Astrocyte (in vitro differentiated cells and primary cell): ENCODE measurements around the gene UBE2QL1.

Experiments used
- EZH2 ChIP-seq: IDR thresholded peaks from 2 replicates; pipeline ENCODE4 v1.6.1; 2012; ENCODE audit warnings: mild to moderate bottlenecking, low read length, inconsistent platforms; ENCODE audit not compliant: insufficient read depth
- TF ChIP-seq, protein P1 (sequence below): IDR thresholded peaks from 2 replicates; pipeline ENCODE4 v1.5.1; 2011; ENCODE audit warnings: low read depth, mild to moderate bottlenecking, inconsistent platforms, low read length, moderate library complexity; ENCODE audit not compliant: insufficient read depth

DNA sequence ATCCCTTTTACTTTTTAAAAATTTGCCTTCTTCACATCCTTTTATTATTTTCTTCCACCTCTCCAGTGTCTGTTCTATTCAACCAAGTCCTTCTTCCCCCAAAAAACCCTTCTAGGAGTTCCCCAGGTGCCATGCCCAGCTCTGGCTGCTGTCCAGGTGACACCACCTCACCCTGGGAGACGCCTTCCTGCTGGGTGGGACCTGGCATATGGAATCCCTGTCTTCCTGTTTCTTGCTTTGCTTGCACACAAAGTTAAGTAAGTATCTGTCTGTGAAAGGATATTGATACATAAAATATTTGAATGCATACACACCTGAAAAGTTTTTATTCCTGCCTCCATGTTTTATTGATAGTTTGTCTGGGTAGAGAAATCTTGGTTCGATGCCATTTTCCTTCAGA lies 47.2 kb upstream of the UBE2QL1 start:
- no peak for TF ChIP-seq EZH2
- TF ChIP-seq, protein P1, sequence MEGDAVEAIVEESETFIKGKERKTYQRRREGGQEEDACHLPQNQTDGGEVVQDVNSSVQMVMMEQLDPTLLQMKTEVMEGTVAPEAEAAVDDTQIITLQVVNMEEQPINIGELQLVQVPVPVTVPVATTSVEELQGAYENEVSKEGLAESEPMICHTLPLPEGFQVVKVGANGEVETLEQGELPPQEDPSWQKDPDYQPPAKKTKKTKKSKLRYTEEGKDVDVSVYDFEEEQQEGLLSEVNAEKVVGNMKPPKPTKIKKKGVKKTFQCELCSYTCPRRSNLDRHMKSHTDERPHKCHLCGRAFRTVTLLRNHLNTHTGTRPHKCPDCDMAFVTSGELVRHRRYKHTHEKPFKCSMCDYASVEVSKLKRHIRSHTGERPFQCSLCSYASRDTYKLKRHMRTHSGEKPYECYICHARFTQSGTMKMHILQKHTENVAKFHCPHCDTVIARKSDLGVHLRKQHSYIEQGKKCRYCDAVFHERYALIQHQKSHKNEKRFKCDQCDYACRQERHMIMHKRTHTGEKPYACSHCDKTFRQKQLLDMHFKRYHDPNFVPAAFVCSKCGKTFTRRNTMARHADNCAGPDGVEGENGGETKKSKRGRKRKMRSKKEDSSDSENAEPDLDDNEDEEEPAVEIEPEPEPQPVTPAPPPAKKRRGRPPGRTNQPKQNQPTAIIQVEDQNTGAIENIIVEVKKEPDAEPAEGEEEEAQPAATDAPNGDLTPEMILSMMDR: no peak
